Breast epithelium (tissue), 3 donors: Measurements from ENCODE around the gene LRRC61.
"Not testable (repeated sequence)": the region's sequence is repeated elsewhere in the genome, so short reads cannot be mapped to it uniquely, and the experiment has no call there.

ENCODE experiments used
- POLR2A ChIP-seq: fragments of 450-650 bp; IDR thresholded peaks from one replicate; pipeline ENCODE4 v1.6.1; 2016; ENCODE audit warnings: antibody characterized with exemption, mild to moderate bottlenecking, moderate library complexity
- TF ChIP-seq, protein P1 (sequence below), 3 donors: fragments of 450-650 bp; IDR thresholded peaks; one replicate each; pipeline ENCODE4 v1.5.1; 2016 to 2017; ENCODE audit warnings: antibody characterized with exemption in 3 of 3, mild to moderate bottlenecking in 3 of 3, moderate library complexity in 3 of 3

GRCh38 chr7:150290317-150290716, 32.8 kb upstream of the LRRC61 start:
- TF ChIP-seq, protein P1, sequence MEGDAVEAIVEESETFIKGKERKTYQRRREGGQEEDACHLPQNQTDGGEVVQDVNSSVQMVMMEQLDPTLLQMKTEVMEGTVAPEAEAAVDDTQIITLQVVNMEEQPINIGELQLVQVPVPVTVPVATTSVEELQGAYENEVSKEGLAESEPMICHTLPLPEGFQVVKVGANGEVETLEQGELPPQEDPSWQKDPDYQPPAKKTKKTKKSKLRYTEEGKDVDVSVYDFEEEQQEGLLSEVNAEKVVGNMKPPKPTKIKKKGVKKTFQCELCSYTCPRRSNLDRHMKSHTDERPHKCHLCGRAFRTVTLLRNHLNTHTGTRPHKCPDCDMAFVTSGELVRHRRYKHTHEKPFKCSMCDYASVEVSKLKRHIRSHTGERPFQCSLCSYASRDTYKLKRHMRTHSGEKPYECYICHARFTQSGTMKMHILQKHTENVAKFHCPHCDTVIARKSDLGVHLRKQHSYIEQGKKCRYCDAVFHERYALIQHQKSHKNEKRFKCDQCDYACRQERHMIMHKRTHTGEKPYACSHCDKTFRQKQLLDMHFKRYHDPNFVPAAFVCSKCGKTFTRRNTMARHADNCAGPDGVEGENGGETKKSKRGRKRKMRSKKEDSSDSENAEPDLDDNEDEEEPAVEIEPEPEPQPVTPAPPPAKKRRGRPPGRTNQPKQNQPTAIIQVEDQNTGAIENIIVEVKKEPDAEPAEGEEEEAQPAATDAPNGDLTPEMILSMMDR (IDR thresholded peaks at IDR 0.05) = not testable (repeated sequence)
- not testable (repeated sequence) for TF ChIP-seq POLR2A
